PC-9 (cell line): ENCODE results near the gene HSPE1. TPM values are rescaled to one million over a fixed set of nuclear protein-coding genes. Genes with fewer than 3 reads are reported as not detected.
"Not testable (repeated sequence)": the region's sequence is repeated elsewhere in the genome, so short reads cannot be mapped to it uniquely, and the experiment has no call there.

Experiments
- Bru-seq: library from RNA; stranded (reverse); fragments of 400-500 nt; gene quantifications from one replicate; lab custom pipeline; 2021; lab: Mats Ljungman, UMichigan
- BruChase-seq, 2 experiments: library from RNA; stranded (reverse); fragments of 400-500 nt; gene quantifications; one replicate each; lab custom pipeline; 2021; lab: Mats Ljungman, UMichigan
- BruUV-seq: library from RNA; stranded (reverse); fragments of 400-500 nt; replicated peaks from 2 replicates; lab custom pipeline; 2021; lab: Mats Ljungman, UMichigan
- CTCF ChIA-PET: fragments of 300-600 bp; sonication (Branson Sonifier 250); formaldehyde crosslinking; loops from one replicate; lab custom pipeline; 2022; ENCODE audit warnings: antibody characterized with exemption; lab: Charles Lee
- POLR2A ChIA-PET: fragments of 300-600 bp; sonication (Branson Sonifier 250); formaldehyde crosslinking; loops from one replicate; lab custom pipeline; 2022; ENCODE audit warnings: antibody characterized with exemption; ENCODE audit not compliant: unreplicated experiment; lab: Charles Lee
- DNase-seq, 2 experiments: peaks; one replicate each; pipeline versions ENCODE4 v3.0.0 to v3.0.0-alpha.2; 2015 to 2022; ENCODE audit warnings: mixed read lengths in 1 of 2
- H2AFZ ChIP-seq: fragments of 200-600 bp; sonication (generic); 2 replicates; pipeline ENCODE4 v1.8.1; 2017; ENCODE audit warnings: antibody characterized with exemption
- H3F3A ChIP-seq: fragments of 200-600 bp; sonication (generic); 2 replicates; pipeline ENCODE4 v1.8.1; 2017; ENCODE audit warnings: antibody characterized with exemption, mild to moderate bottlenecking, low read depth; ENCODE audit not compliant: insufficient read depth
- H3K27ac ChIP-seq: fragments of 200-600 bp; sonication (generic); 2 replicates; pipeline ENCODE4 v1.6.1; 2016; ENCODE audit warnings: mixed run types
- H3K27me3 ChIP-seq: fragments of 200-600 bp; sonication (generic); 2 replicates; pipeline ENCODE4 v1.6.1; 2016; ENCODE audit warnings: low read depth, mixed run types; ENCODE audit not compliant: insufficient read depth
- H3K36me3 ChIP-seq: fragments of 200-600 bp; sonication (generic); 2 replicates; pipeline ENCODE4 v1.6.1; 2016; ENCODE audit warnings: low read depth, mixed run types
- H3K4me1 ChIP-seq: fragments of 200-600 bp; sonication (generic); replicated peaks from 2 replicates; pipeline ENCODE4 v1.6.1; 2016; ENCODE audit warnings: mixed run types; ENCODE audit not compliant: insufficient read depth
- H3K4me2 ChIP-seq: fragments of 200-600 bp; sonication (generic); 2 replicates; pipeline ENCODE4 v1.6.1; 2017; ENCODE audit warnings: mixed run types
- H3K4me3 ChIP-seq: fragments of 200-600 bp; sonication (generic); 2 replicates; pipeline ENCODE4 v1.6.1; 2016; ENCODE audit warnings: mixed run types
- H3K79me2 ChIP-seq: fragments of 200-600 bp; sonication (generic); 2 replicates; pipeline ENCODE4 v1.6.1; 2017; ENCODE audit warnings: low read depth, mixed run types
- H3K9me2 ChIP-seq: fragments of 200-600 bp; sonication (generic); 2 replicates; pipeline ENCODE4 v1.8.1; 2017; ENCODE audit warnings: mild to moderate bottlenecking; ENCODE audit not compliant: insufficient read depth
- H3K9me3 ChIP-seq: fragments of 200-600 bp; sonication (generic); 2 replicates; pipeline ENCODE4 v1.8.1; 2016; ENCODE audit warnings: low read depth; ENCODE audit not compliant: insufficient read depth
- H4K20me1 ChIP-seq: fragments of 200-600 bp; sonication (generic); 2 replicates; pipeline ENCODE4 v1.8.1; 2017; ENCODE audit not compliant: insufficient read depth
- CTCF ChIP-seq: fragments of 200-600 bp; sonication (generic); conservative IDR thresholded peaks from 2 replicates; pipeline ENCODE4 v1.6.1; 2017; ENCODE audit warnings: mixed run types, antibody characterized with exemption, mild to moderate bottlenecking, moderate library complexity
- EZH2 ChIP-seq: fragments of 200-600 bp; sonication (generic); IDR thresholded peaks from 2 replicates; pipeline ENCODE4 v1.8.0; 2017; ENCODE audit warnings: antibody characterized with exemption, low read depth
- intact Hi-C: fragments of 100-400 bp; cut with micrococcal nuclease; formaldehyde crosslinking; loops from one replicate; pipeline ENCODE4 v1.10.0; 2022; ENCODE audit not compliant: unreplicated experiment
- long read RNA-seq: library from polyadenylated mRNA; stranded (forward); transcript quantifications from one replicate; pipeline ENCODE4 v2.0.0, GENCODE V29; 2022
- total RNA-seq: library from RNA; stranded (reverse); gene quantifications from 2 replicates; pipeline ENCODE4 v1.2.3, GENCODE V29; 2021

HSPE1 gene
- total RNA-seq: 113 and 219 TPM in 2 replicates
- Bru-seq, nascent RNA: percentile 98 among the genes with signal in this experiment
- BruChase-seq, experiment 1, labeled RNA remaining after a 2-hour chase: percentile 98 among the genes with signal in this experiment
- percentile 99 among the genes with signal in this experiment for BruChase-seq, experiment 2, labeled RNA remaining after a 6-hour chase
- long read RNA-seq, transcript HSPE1-201 (4 exons, 950 nt): major isoform, 552 of 574 reads
- long read RNA-seq, partial matches to known transcripts: 12 of 574 reads
- long read RNA-seq, other reads (novel, unspliced or antisense): 7 of 574 reads

DNA sequence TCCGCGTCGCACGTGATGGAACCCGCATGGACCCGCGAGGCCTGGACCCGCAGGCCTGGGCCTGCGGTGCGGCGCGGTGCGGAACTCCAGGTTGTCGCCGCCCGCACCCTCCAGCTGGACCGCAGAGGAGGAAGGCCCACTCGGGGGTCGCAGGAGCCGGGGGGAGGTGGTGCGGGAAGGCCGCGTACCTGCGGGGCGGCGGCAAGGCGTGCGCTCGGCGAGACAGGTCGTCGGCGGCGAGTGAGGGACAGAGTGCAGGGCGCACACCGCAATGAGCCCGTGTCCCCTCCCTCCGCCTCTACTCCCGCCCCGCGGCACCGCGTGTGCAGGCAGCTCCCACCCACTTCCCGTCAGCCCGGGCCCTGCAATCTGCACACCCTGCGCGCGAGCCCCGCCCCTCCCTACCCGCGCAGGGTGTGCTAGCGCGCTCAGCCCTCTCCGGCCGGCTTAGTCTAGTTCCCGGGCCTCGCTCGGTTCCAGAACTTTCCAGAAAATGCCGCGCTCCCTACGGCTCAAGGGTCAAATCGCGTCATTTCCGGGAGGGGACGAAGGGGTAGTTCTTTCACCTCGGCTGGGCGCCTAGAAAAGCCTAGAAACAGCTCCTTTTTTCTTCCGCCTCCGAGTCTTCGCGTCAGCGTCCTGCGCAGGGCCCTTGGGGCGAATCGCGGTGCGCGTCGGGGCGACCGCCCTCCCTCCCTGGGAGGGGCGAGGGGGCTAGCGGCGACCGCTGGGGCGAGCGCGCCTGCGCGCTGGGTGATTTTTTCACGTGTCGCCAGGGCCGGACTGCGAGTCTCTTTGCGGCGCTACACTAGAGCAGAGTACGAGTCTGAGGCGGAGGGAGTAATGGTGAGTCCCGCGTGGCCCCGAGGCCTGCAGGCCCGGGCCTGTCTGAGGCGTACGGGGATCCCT is at the start of gene HSPE1, which contains the start of gene HSPD1:
Gene HSPE1, plus strand, starts transcription at position 786 of the 909 bp plus-strand sequence. Its CDS starts 58 bp downstream, at position 844.
Gene HSPD1, minus strand, starts transcription at position 247 of the 909 bp plus-strand sequence. CDS start 992 bp downstream, outside the sequence.
- peak within 1 kb of the TSS; percentile 99 for H3K4me3 ChIP-seq
- H4K20me1 ChIP-seq: peaks cover 59% of the 10 kb centered on the region
- H3K27me3 ChIP-seq: no peaks in the 10 kb centered on the region
- no peaks in the 10 kb centered on the region for H3K9me3 ChIP-seq
- BruUV-seq: no TSS peak
- H2AFZ ChIP-seq: peak within 1 kb of the TSS; percentile 66
- TF ChIP-seq CTCF (no peak), EZH2 (no peak)
- peaks cover 69% of the 10 kb centered on the region for H3K36me3 ChIP-seq
- peaks cover 94% of the 10 kb centered on the region for H3K79me2 ChIP-seq
- ChIA-PET POLR2A (interaction anchor here (0.5 to 1.0 kb wide), 8 partner anchors 13 to 377 kb away, joined by 3 to 21 read pairs (median 4); partner anchors contain the start of gene MOB4), CTCF (interaction anchor here (0.9 kb wide), 1 partner anchor 47 kb away, joined by 4 read pairs; no protein-coding TSS in a partner anchor)
- peak within 1 kb of the TSS; percentile 74 for H3K27ac ChIP-seq
- no peaks in the 10 kb centered on the region for H3K9me2 ChIP-seq
- peaks cover 56% of the 10 kb centered on the region; the same call in 1 of the 2 replicates for H3F3A ChIP-seq
- H3K4me1 ChIP-seq: peaks cover 43% of the 10 kb centered on the region
- peak within 1 kb of the TSS; percentile 93 for H3K4me2 ChIP-seq
- DNase-seq: peak; percentile 97 to 98
- intact Hi-C loops: loop anchor here (1.0 to 5.0 kb wide), 4 partner anchors 15 to 207 kb away; partner anchors contain the start of genes COQ10B, MARS2 and SF3B1

- Histone ChIP-seq H3K4me1 (peaks cover 8% of the 10 kb centered on the region), H3K4me3 (no peak overlapping the region), H3K9me3 (no peaks in the 10 kb centered on the region), H3K36me3 (no peaks in the 10 kb centered on the region), H3K4me2 (no peak overlapping the region), H3K9me2 (no peaks in the 10 kb centered on the region), H3K27ac (no peak overlapping the region), H3K79me2 (peaks cover 21% of the 10 kb centered on the region), H4K20me1 (peaks cover 17% of the 10 kb centered on the region), H2AFZ (no peak overlapping the region), H3K27me3 (no peaks in the 10 kb centered on the region), H3F3A (peaks cover 13% of the 10 kb centered on the region)
- TF ChIP-seq CTCF (no peak), EZH2 (no peak)
- intact Hi-C loops: loop anchor here (5.0 kb wide), 1 partner anchor 67 kb away; the partner anchor contains the start of gene MOB4
- no TSS peak for BruUV-seq
- ChIA-PET POLR2A (no interaction called here), CTCF (interaction anchor here (1.0 kb wide), 1 partner anchor 13 kb away, joined by 3 read pairs; no protein-coding TSS in a partner anchor)
- DNase-seq: peak in 1 of 2 experiments; percentile 48
Measured at GRCh38 chr2:197450465-197450864, 49.7 kb upstream of the HSPE1 start.

DNA sequence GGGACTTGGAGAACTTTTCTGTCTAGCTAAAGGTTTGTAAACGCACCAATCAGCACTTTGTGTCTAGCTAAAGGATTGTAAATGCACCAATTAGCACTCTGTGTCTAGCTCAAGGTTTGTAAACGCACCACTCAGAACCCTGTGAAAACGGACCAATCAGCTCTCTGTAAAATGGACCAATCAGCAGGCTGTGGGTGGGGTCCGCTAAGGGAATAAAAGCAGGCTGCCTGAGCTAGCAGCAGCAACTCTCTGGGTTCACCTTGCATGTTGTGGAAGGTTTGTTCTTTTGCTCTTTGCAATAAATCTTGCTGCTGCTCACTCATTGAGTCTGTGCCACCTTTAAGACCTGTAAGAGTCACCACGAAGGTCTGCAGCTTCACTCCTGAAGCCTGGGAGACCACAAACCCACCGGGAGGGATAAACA is 49.2 kb upstream of the HSPE1 start:
- intact Hi-C loops: loop anchor here (5.0 kb wide), 1 partner anchor 66 kb away; the partner anchor contains the start of gene MOB4
- DNase-seq: peak in 1 of 2 experiments; percentile 9
- H3K27ac ChIP-seq, H3K4me3 ChIP-seq, H3K4me1 ChIP-seq, H3K36me3 ChIP-seq, H2AFZ ChIP-seq, H3K9me2 ChIP-seq, BruUV-seq, POLR2A ChIA-PET, H3K4me2 ChIP-seq, H3K9me3 ChIP-seq, H3K27me3 ChIP-seq, CTCF ChIA-PET: not testable (repeated sequence)
- Histone ChIP-seq H4K20me1 (peaks cover 22% of the 10 kb centered on the region), H3F3A (peaks cover 13% of the 10 kb centered on the region), H3K79me2 (peaks cover 26% of the 10 kb centered on the region)
